Calu3 (cell line): ENCODE results near the gene NKD1. TPM values are rescaled to one million over a fixed set of nuclear protein-coding genes. Genes with fewer than 3 reads are reported as not detected.

Experiments used
- BruUV-seq: library from RNA; stranded (reverse); fragments of 400-500 nt; replicated peaks from 2 replicates; lab custom pipeline; 2021; lab: Mats Ljungman, UMichigan
- CTCF ChIA-PET: fragments of 300-600 bp; sonication (Branson Sonifier 250); formaldehyde crosslinking; loops from one replicate; lab custom pipeline; 2022; ENCODE audit warnings: antibody characterized with exemption; lab: Charles Lee
- DNase-seq: peaks from one replicate; pipeline ENCODE4 v3.0.0; 2022
- H3K27ac Mint-ChIP-seq: one replicate; pipeline ENCODE4 v1.8.0; 2022; ENCODE audit warnings: mixed read lengths; ENCODE audit not compliant: unreplicated experiment
- H3K27me3 Mint-ChIP-seq: one replicate; pipeline ENCODE4 v1.8.0; 2022; ENCODE audit warnings: mixed read lengths; ENCODE audit not compliant: unreplicated experiment
- H3K36me3 Mint-ChIP-seq: one replicate; pipeline ENCODE4 v1.8.0; 2022; ENCODE audit warnings: mild to moderate bottlenecking, moderate library complexity, mixed read lengths; ENCODE audit not compliant: insufficient read depth, unreplicated experiment
- H3K4me1 Mint-ChIP-seq: one replicate; pipeline ENCODE4 v1.8.0; 2022; ENCODE audit warnings: mild to moderate bottlenecking, low read depth, mixed read lengths; ENCODE audit not compliant: unreplicated experiment
- H3K4me3 Mint-ChIP-seq: one replicate; pipeline ENCODE4 v1.8.0; 2022; ENCODE audit warnings: mild to moderate bottlenecking, low read depth, moderate library complexity, mixed read lengths; ENCODE audit not compliant: unreplicated experiment
- H3K9me3 Mint-ChIP-seq: one replicate; pipeline ENCODE4 v1.8.0; 2022; ENCODE audit warnings: low read depth, mixed read lengths; ENCODE audit not compliant: unreplicated experiment
- CTCF ChIP-seq: fragments of 200-600 bp; IDR thresholded peaks from one replicate; pipeline ENCODE4 v1.8.0; 2022; ENCODE audit warnings: antibody characterized with exemption; ENCODE audit not compliant: unreplicated experiment
- intact Hi-C: fragments of 100-400 bp; cut with micrococcal nuclease; formaldehyde crosslinking; loops from one replicate; pipeline ENCODE4 v1.10.0; 2022; ENCODE audit not compliant: unreplicated experiment
- total RNA-seq: library from RNA; stranded (reverse); gene quantifications from 2 replicates; pipeline ENCODE4 v1.2.3, GENCODE V29; 2022

Gene NKD1
- total RNA-seq, 1 experiment from 2014 or later: 0.31 TPM

- Mint-ChIP-seq H3K4me1 (no peaks in the 10 kb centered on the region), H3K36me3 (no peaks in the 10 kb centered on the region), H3K9me3 (no peaks in the 10 kb centered on the region), H3K27ac (no peak overlapping the region), H3K4me3 (no peak overlapping the region), H3K27me3 (peaks cover 98% of the 10 kb centered on the region)
- no peak for TF ChIP-seq CTCF
- DNase-seq: no peak
- CTCF ChIA-PET: interaction anchor here (0.8 to 1.0 kb wide), 4 partner anchors 21 to 270 kb away, joined by 3 to 24 read pairs (median 4); no protein-coding TSS in a partner anchor
- BruUV-seq: no TSS peak
- intact Hi-C loops: no loop called here
These were observed 96.0 kb downstream of the NKD1 start for GRCh38 chr16:50644245-50644644.

- H3K27me3 Mint-ChIP-seq: peaks cover 96% of the 10 kb centered on the region
- no peaks in the 10 kb centered on the region for H3K36me3 Mint-ChIP-seq
- no TSS peak for BruUV-seq
- H3K9me3 Mint-ChIP-seq: no peaks in the 10 kb centered on the region
- CTCF ChIA-PET: interaction anchor here (0.7 to 1.0 kb wide), 7 partner anchors 9 to 272 kb away, joined by 3 to 24 read pairs (median 3); no protein-coding TSS in a partner anchor
- H3K4me1 Mint-ChIP-seq: no peaks in the 10 kb centered on the region
- no peak overlapping the region for H3K27ac Mint-ChIP-seq
- no peak overlapping the region for H3K4me3 Mint-ChIP-seq
- DNase-seq: peak; percentile 41
- intact Hi-C loops: no loop called here
- TF ChIP-seq CTCF: no peak
These were observed 96.5 kb downstream of the NKD1 start for GRCh38 chr16:50644729-50645128.

- CTCF ChIA-PET: no interaction called here
- intact Hi-C loops: no loop called here
These were observed 97.5 kb downstream of the NKD1 start for GRCh38 chr16:50645563-50646220.

GRCh38 chr16:50646345-50646744 is 98.1 kb downstream of the NKD1 start:
- BruUV-seq: no TSS peak
- Mint-ChIP-seq H3K4me1 (no peaks in the 10 kb centered on the region), H3K9me3 (no peaks in the 10 kb centered on the region), H3K36me3 (no peaks in the 10 kb centered on the region), H3K4me3 (no peak overlapping the region), H3K27me3 (peaks cover 79% of the 10 kb centered on the region), H3K27ac (no peak overlapping the region)
- CTCF ChIA-PET: no interaction called here
- intact Hi-C loops: no loop called here
- no peak for DNase-seq
- TF ChIP-seq CTCF: no peak

More at GRCh38 chr16:50645563-50646220, 97.5 kb downstream of the NKD1 start:
- DNase-seq: no peak
- no peak for TF ChIP-seq CTCF
- Mint-ChIP-seq H3K4me3 (no peak overlapping the region), H3K27ac (no peak overlapping the region), H3K9me3 (no peaks in the 10 kb centered on the region), H3K36me3 (no peaks in the 10 kb centered on the region), H3K27me3 (peaks cover 86% of the 10 kb centered on the region), H3K4me1 (no peaks in the 10 kb centered on the region)
- no TSS peak for BruUV-seq
